HL-60 (cell line): ENCODE results near the gene CDK19.
"Not testable (repeated sequence)": the region's sequence is repeated elsewhere in the genome, so short reads cannot be mapped to it uniquely, and the experiment has no call there.

Source experiments
- CTCF ChIP-seq: IDR thresholded peaks from one replicate; pipeline ENCODE4 v1.5.1; 2011; ENCODE audit warnings: low read length, control low read depth, inconsistent platforms; ENCODE audit not compliant: insufficient read depth
- POLR2AphosphoS5 ChIP-seq: IDR thresholded peaks from 2 replicates; pipeline ENCODE4 v1.6.1; 2012; ENCODE audit warnings: low read depth
- REST ChIP-seq: IDR thresholded peaks from 2 replicates; pipeline ENCODE4 v1.6.1; 2012; ENCODE audit warnings: low read depth; ENCODE audit not compliant: insufficient replicate concordance

- not testable (repeated sequence) for TF ChIP-seq CTCF, REST, POLR2AphosphoS5
Observed at GRCh38 chr6:110719601-110720000, 95.7 kb downstream of the CDK19 start.
